ENCODE data around the gene POMGNT1. TPM values are rescaled to one million over a fixed set of nuclear protein-coding genes. Genes with fewer than 3 reads are reported as not detected.

The POMGNT1 gene
- total and polyA plus RNA-seq, 10 of the 15 experiments (the other 5 are each of a cell fraction or from before 2014, with no cell fraction given) = 8.6 to 35.2 (median 29.5) TPM

DNA sequence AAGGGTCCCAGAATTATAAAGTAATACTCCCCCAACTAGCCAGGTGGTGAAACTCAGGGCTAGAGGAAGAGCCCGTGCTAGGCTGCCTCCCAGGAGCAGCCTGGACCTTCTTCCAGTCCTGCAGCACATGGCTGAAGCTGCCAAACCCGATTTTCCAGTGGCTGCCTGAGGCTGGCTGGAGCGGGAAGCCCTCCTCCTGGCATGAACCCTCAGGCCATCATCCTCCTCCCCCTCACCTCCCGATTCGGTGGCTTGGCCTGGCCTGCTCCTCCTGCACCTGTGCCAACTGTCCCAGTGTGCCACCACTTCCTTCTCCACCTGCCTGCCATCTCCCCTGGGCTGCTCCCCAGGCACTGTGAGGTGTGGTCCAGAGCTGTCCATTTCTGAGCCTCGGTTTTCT is 26.4 kb downstream of the POMGNT1 start (continued):
- TF ChIP-seq, protein P1, sequence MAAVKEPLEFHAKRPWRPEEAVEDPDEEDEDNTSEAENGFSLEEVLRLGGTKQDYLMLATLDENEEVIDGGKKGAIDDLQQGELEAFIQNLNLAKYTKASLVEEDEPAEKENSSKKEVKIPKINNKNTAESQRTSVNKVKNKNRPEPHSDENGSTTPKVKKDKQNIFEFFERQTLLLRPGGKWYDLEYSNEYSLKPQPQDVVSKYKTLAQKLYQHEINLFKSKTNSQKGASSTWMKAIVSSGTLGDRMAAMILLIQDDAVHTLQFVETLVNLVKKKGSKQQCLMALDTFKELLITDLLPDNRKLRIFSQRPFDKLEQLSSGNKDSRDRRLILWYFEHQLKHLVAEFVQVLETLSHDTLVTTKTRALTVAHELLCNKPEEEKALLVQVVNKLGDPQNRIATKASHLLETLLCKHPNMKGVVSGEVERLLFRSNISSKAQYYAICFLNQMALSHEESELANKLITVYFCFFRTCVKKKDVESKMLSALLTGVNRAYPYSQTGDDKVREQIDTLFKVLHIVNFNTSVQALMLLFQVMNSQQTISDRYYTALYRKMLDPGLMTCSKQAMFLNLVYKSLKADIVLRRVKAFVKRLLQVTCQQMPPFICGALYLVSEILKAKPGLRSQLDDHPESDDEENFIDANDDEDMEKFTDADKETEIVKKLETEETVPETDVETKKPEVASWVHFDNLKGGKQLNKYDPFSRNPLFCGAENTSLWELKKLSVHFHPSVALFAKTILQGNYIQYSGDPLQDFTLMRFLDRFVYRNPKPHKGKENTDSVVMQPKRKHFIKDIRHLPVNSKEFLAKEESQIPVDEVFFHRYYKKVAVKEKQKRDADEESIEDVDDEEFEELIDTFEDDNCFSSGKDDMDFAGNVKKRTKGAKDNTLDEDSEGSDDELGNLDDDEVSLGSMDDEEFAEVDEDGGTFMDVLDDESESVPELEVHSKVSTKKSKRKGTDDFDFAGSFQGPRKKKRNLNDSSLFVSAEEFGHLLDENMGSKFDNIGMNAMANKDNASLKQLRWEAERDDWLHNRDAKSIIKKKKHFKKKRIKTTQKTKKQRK (IDR thresholded peaks at IDR 0.05; ENCODE audit: low read depth, low read length) = no peak

DNA sequence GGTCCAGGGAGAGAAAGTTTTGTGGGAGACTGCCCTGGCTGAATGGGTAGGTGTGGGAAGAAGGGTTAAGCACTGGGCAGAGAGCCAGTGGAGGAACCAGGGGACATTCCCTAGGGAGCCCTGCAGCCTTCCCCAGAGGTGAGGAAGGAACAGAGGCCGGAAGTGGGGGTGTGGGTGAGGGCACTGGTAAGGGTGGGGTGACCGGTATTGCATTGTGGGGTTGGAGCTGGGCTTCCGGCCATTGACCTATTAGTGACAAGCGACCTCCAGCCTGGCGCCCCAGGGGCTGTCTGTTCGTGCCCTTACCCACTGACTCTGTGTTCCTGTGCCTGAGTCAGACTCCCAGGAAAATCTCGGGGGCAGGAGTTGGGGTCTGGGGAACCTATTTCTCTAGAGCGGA is 26.9 kb downstream of the POMGNT1 start:
- in situ Hi-C loops (cut with MboI) (no loop called here), intact Hi-C loops (cut with micrococcal nuclease; ENCODE audit: unreplicated experiment) (no loop called here)
- Histone ChIP-seq H3K27ac (ENCODE audit: control insufficient read depth, insufficient read depth) (no peak overlapping the region), H3K9me3 (replicated peaks; ENCODE audit: control insufficient read depth, insufficient read depth, low read length) (no peaks in the 10 kb centered on the region), H3K4me2 (ENCODE audit: control insufficient read depth, insufficient read depth) (no peak overlapping the region), H3K27me3 (replicated peaks in 1 of 2; ENCODE audit: control insufficient read depth in 2 of 2, insufficient read depth in 2 of 2, low read length in 1 of 2) (no peaks in the 10 kb centered on the region; a peak in 1 of 4 replicates), H4K20me1 (ENCODE audit: control insufficient read depth, insufficient read depth) (no peaks in the 10 kb centered on the region; the same call in 1 of the 2 replicates), H3K4me1 (ENCODE audit: control insufficient read depth, insufficient read depth, low read length) (peaks cover 15% of the 10 kb centered on the region), H3K4me3 (no peak overlapping the region), H3K36me3 (ENCODE audit: control insufficient read depth in 2 of 2, insufficient read depth in 2 of 2, low read length in 1 of 2) (no peaks in the 10 kb centered on the region), H3K9ac (ENCODE audit: control insufficient read depth, insufficient read depth, low read length) (no peak overlapping the region), H2AFZ (ENCODE audit: control insufficient read depth, low read depth, low read length) (no peak overlapping the region), H3K79me2 (ENCODE audit: control insufficient read depth, insufficient read depth, low read length) (no peaks in the 10 kb centered on the region)
- FAIRE-seq (no peak), DNase-seq (ENCODE audit: low read depth, low spot score) (no peak), ATAC-seq (peak; percentile 52)
- ChIA-PET POLR2A (interaction anchor here (0.5 to 1.0 kb wide), 3 partner anchors 27 to 40 kb away, joined by 3 to 4 read pairs (median 3); no protein-coding TSS in a partner anchor), SMC1A (ENCODE audit: uncharacterized antibody, unreplicated experiment) (interaction anchor here (0.8 to 8.0 kb wide), 6 partner anchors 11 to 134 kb away, joined by 3 to 50 read pairs (median 8); no protein-coding TSS in a partner anchor), CTCF (interaction anchor here (0.6 to 17.5 kb wide), 5 partner anchors 8 to 134 kb away, joined by 3 to 293 read pairs (median 3); no protein-coding TSS in a partner anchor), RAD21 (ENCODE audit: unreplicated experiment) (interaction anchor here (1.8 kb wide), 1 partner anchor 129 kb away, joined by 5 read pairs; no protein-coding TSS in a partner anchor)
- 26% methylated on average over 8 of the region's 8 CpGs for WGBS (ENCODE audit: insufficient coverage, insufficient replicate concordance, low lambda C conversion rate, missing lambda C conversion rate)
- BruUV-seq (replicated peaks) = no TSS peak
- peak; percentile 95 for TF ChIP-seq MEF2B (IDR thresholded peaks at IDR 0.05; ENCODE audit: partially characterized antibody, poor library complexity, severe bottlenecking)
- TF ChIP-seq RELA (IDR thresholded peaks at IDR 0.05; ENCODE audit: borderline replicate concordance, partially characterized antibody) = no peak
- no peak for TF ChIP-seq PAX8 (IDR thresholded peaks at IDR 0.05)
- peak; percentile 59; the same call in 1 of the 2 replicates for TF ChIP-seq GATAD2B (conservative IDR thresholded peaks at IDR 0.05; ENCODE audit: low read depth)
- peak; percentile 42 for TF ChIP-seq SMAD1 (IDR thresholded peaks at IDR 0.05; ENCODE audit: low read depth, partially characterized antibody)
- TF ChIP-seq ZNF207 (IDR thresholded peaks at IDR 0.05; ENCODE audit: borderline replicate concordance) = no peak
- 0 out of 2 replicates have a peak, but pooled peaks have one; percentile 16 for TF ChIP-seq NR2F1 (conservative IDR thresholded peaks at IDR 0.05)
- TF ChIP-seq ZNF274 (IDR thresholded peaks at IDR 0.05; ENCODE audit: insufficient read depth, insufficient read length) = no peak
